GM12891 (cell line): ENCODE data around the gene CDH13.

ENCODE experiments used
- POLR2A ChIP-seq: IDR thresholded peaks from 2 replicates; pipeline ENCODE4 v1.6.1; 2011; ENCODE audit warnings: low read depth, low read length, control low read depth
- POLR2AphosphoS5 ChIP-seq: IDR thresholded peaks from 2 replicates; pipeline ENCODE4 v1.6.1; 2011; ENCODE audit warnings: low read depth, low read length, control low read depth

DNA sequence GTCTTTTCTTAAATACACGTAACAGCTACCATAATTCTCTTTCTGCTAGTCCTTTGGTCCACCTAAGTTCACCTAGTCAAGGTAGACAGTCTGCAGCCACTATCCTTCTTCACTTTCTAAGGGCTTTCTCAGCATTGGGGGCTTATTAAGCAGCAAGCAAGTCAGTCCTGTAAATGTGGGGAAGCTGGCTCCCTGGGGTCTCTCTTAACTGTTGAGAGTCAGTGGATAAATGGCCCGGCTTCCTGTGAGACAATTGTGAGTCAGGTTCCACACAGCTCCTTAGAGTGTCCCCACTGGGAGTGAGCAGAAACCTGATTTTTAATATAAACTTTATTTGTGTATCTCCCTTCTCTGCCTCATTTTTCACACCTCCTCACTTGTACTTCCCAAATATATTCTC is 132.1 kb downstream of the CDH13 start:
- no peak for TF ChIP-seq POLR2AphosphoS5
- TF ChIP-seq POLR2A = no peak
